IPS DF 6.9 (cell line): ENCODE data around the gene EYA2.
A peak's percentile ranks its signal among the peaks of the same experiment; 100 is the strongest.

ENCODE experiments used
- DNase-seq: peaks from one replicate; pipeline ENCODE4 v3.0.0-alpha.2; 2013; ENCODE audit warnings: low read depth, low spot score
- H3K27ac ChIP-seq: one replicate; pipeline ENCODE4 v1.5.1; 2013; ENCODE audit warnings: low read length, control low read depth
- H3K27me3 ChIP-seq: 2 replicates; pipeline ENCODE4 v1.6.1; 2013; ENCODE audit warnings: mild to moderate bottlenecking, low read length; ENCODE audit not compliant: control insufficient read depth, insufficient read depth
- H3K36me3 ChIP-seq: 2 replicates; pipeline ENCODE4 v1.6.1; 2013; ENCODE audit warnings: low read length; ENCODE audit not compliant: control insufficient read depth, insufficient read depth
- H3K4me1 ChIP-seq: 2 replicates; pipeline ENCODE4 v1.6.1; 2013; ENCODE audit warnings: low read length; ENCODE audit not compliant: control insufficient read depth, insufficient read depth
- H3K4me3 ChIP-seq: 2 replicates; pipeline ENCODE4 v1.5.1; 2013; ENCODE audit warnings: mild to moderate bottlenecking, low read length
- H3K9me3 ChIP-seq: 2 replicates; pipeline ENCODE4 v1.6.1; 2013; ENCODE audit warnings: low read length, inconsistent platforms; ENCODE audit not compliant: control insufficient read depth, insufficient read depth
- WGBS: extraction: QIAGEN DNeasy Blood & Tissue Kit; methylation state at CpG from one replicate; pipeline ENCODE4 v1.1.7; 2013; ENCODE audit warnings: mixed read lengths, missing lambda C conversion rate; ENCODE audit not compliant: insufficient read length, insufficient coverage; 5-methylcytosine and 5-hydroxymethylcytosine counted together

EYA2 gene

GRCh38 chr20:47179267-47179666 is 284.6 kb downstream of the EYA2 start:
- H3K4me1 ChIP-seq, result no peaks in the 10 kb centered on the region
- DNase-seq, result no peak
- H3K27me3 ChIP-seq, result no peaks in the 10 kb centered on the region
- H3K27ac ChIP-seq, result no peak overlapping the region
- H3K4me3 ChIP-seq, result no peak overlapping the region
- no peaks in the 10 kb centered on the region for H3K9me3 ChIP-seq
- no peaks in the 10 kb centered on the region for H3K36me3 ChIP-seq

- H3K36me3 ChIP-seq, result no peaks in the 10 kb centered on the region
- no peak overlapping the region for H3K27ac ChIP-seq
- H3K4me3 ChIP-seq, result no peak overlapping the region
- H3K9me3 ChIP-seq, result no peaks in the 10 kb centered on the region
- WGBS, result no CpG with 5 or more reads among the region's 5 CpGs
- no peaks in the 10 kb centered on the region for H3K4me1 ChIP-seq
- DNase-seq, result peak; percentile 35
- H3K27me3 ChIP-seq, result no peaks in the 10 kb centered on the region
Measured at GRCh38 chr20:47181056-47181862, 286.6 kb downstream of the EYA2 start.

- no peak for DNase-seq
- H3K27ac ChIP-seq, result no peak overlapping the region
- no peak overlapping the region for H3K4me3 ChIP-seq
- no peaks in the 10 kb centered on the region for H3K4me1 ChIP-seq
- no peaks in the 10 kb centered on the region for H3K27me3 ChIP-seq
- no peaks in the 10 kb centered on the region for H3K36me3 ChIP-seq
- no peaks in the 10 kb centered on the region for H3K9me3 ChIP-seq
- no CpG with 5 or more reads among the region's 9 CpGs for WGBS
Measured at GRCh38 chr20:47183367-47183766, 288.7 kb downstream of the EYA2 start.

- Histone ChIP-seq H3K27me3 (no peaks in the 10 kb centered on the region), H3K27ac (no peak overlapping the region), H3K36me3 (no peaks in the 10 kb centered on the region), H3K9me3 (no peaks in the 10 kb centered on the region), H3K4me1 (no peaks in the 10 kb centered on the region), H3K4me3 (no peak overlapping the region)
- no peak for DNase-seq
- no CpG with 5 or more reads among the region's 19 CpGs for WGBS
Measured at GRCh38 chr20:47187450-47188195, 293.0 kb downstream of the EYA2 start.

- no peak overlapping the region for H3K4me3 ChIP-seq
- no peaks in the 10 kb centered on the region for H3K36me3 ChIP-seq
- no peak for DNase-seq
- no peaks in the 10 kb centered on the region for H3K9me3 ChIP-seq
- WGBS, result no CpG with 5 or more reads among the region's 5 CpGs
- H3K27ac ChIP-seq, result no peak overlapping the region
- H3K4me1 ChIP-seq, result no peaks in the 10 kb centered on the region
- no peaks in the 10 kb centered on the region for H3K27me3 ChIP-seq
Measured at GRCh38 chr20:47188540-47188939, 293.9 kb downstream of the EYA2 start.

GRCh38 chr20:47189060-47189459 is 294.4 kb downstream of the EYA2 start:
- WGBS, result no CpG with 5 or more reads among the region's 11 CpGs
- no peak for DNase-seq
- Histone ChIP-seq H3K27ac (no peak overlapping the region), H3K4me1 (no peaks in the 10 kb centered on the region), H3K9me3 (no peaks in the 10 kb centered on the region), H3K27me3 (no peaks in the 10 kb centered on the region), H3K4me3 (no peak overlapping the region), H3K36me3 (no peaks in the 10 kb centered on the region)

- Histone ChIP-seq H3K27ac (no peak overlapping the region), H3K4me3 (no peak overlapping the region), H3K36me3 (no peaks in the 10 kb centered on the region), H3K9me3 (no peaks in the 10 kb centered on the region), H3K27me3 (no peaks in the 10 kb centered on the region), H3K4me1 (no peaks in the 10 kb centered on the region)
- WGBS, result no CpG with 5 or more reads among the region's 1 CpG
- DNase-seq, result no peak
Measured at GRCh38 chr20:47191074-47191673, 296.5 kb downstream of the EYA2 start.

GRCh38 chr20:47191956-47192355 is 297.3 kb downstream of the EYA2 start:
- Histone ChIP-seq H3K36me3 (no peaks in the 10 kb centered on the region), H3K27me3 (no peaks in the 10 kb centered on the region), H3K4me1 (no peaks in the 10 kb centered on the region), H3K9me3 (no peaks in the 10 kb centered on the region), H3K4me3 (no peak overlapping the region), H3K27ac (no peak overlapping the region)
- WGBS, result no CpG with 5 or more reads among the region's 3 CpGs
- DNase-seq, result no peak

GRCh38 chr20:47195573-47195972 is 300.9 kb downstream of the EYA2 start:
- no CpG with 5 or more reads among the region's 9 CpGs for WGBS
- Histone ChIP-seq H3K4me1 (no peaks in the 10 kb centered on the region), H3K9me3 (no peaks in the 10 kb centered on the region), H3K27ac (no peak overlapping the region), H3K4me3 (no peak overlapping the region), H3K27me3 (no peaks in the 10 kb centered on the region), H3K36me3 (no peaks in the 10 kb centered on the region)
- DNase-seq, result no peak

- H3K4me1 ChIP-seq, result no peaks in the 10 kb centered on the region
- no peak overlapping the region for H3K4me3 ChIP-seq
- no peaks in the 10 kb centered on the region for H3K27me3 ChIP-seq
- H3K36me3 ChIP-seq, result no peaks in the 10 kb centered on the region
- DNase-seq, result peak; percentile 58
- no peak overlapping the region for H3K27ac ChIP-seq
- no CpG with 5 or more reads among the region's 34 CpGs for WGBS
- no peaks in the 10 kb centered on the region for H3K9me3 ChIP-seq
Measured at GRCh38 chr20:47196091-47197081, 301.7 kb downstream of the EYA2 start.
